ENCODE data around the gene CCDC80. TPM values are rescaled to one million over a fixed set of nuclear protein-coding genes. Genes with fewer than 3 reads are reported as not detected.

Gene CCDC80
- total RNA-seq, 1 experiment from 2014 or later = 288 TPM

DNA sequence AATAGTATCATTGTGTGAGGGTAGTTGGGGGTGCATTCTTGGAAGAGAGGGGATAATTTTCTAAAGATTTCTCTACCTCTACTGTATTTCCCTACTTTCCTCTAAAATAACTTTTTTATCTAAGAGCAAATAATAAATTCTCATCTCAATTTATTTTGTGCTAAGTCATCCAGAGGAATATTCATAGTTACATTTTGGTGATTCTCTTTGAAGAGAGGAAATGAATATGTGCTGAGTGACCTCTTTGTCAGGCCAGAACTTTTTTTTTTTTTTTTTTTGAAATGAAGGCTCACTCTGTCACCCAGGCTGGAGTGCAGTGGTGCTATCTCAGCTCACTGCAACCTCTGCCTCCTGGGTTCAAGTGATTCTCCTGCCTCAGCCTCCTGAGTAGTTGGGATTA lies 15.1 kb upstream of the CCDC80 start:
- no peak for DNase-seq (ENCODE audit: low read depth)

DNA sequence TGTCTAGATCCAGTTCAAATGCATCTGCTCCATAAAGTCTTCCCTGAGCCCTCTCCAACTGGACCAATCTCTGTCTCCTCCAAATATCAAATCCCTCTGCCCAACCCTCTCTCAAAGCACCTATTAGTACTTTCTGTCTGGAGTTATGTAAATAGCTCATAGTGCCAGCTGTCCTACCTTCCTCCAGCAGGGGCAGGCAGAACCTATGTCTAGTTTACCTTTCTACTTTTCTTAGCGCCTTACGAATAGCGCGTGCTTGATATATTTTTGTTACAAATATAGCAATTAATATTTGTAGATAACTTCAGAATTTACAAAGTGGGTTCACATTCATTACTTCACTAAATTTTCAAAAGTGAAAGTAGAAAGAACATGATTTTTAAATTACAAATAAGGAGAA lies 14.0 kb upstream of the CCDC80 start:
- DNase-seq (ENCODE audit: low read depth) = peak; percentile 46

DNA sequence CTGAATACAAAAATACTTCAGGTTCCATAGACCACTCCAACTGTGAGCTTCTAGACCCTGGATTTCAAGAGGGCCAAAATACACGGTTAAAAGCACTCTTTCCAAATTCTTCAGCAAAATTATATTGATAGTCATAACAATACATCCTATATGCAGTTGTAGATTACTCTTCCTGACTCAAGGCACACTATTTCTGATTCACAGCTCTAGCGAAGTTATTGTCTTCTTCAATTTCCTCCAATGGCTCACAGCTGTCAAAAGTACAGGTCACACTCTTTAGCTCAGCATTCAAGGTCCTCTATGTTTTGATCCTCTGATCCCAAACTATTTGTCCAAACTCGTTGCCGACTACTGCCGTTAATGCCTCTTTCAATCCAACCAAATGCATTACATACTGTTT lies 13.5 kb upstream of the CCDC80 start:
- peak; percentile 33 for DNase-seq (ENCODE audit: low read depth)

DNA sequence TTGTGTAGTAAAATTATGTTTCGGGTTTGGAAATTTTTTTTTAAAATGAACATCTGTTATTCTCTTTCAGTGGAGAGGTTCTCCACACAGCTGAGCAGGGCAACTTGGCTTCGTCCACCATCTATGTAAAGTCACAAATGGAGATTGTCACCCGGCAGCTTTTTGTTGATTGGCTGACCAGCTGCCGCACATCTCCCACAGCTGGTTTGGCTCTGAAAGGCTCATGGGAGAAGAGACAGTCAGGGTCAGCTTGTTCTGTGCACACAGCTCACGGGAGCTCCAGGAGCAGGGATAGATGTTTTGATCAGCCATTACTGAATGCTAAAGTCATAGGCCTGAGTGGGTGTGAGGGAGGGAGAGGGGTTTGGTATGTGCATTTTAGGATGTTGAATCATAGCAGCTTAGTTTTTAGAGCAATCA lies 12.9 kb upstream of the CCDC80 start:
- DNase-seq (ENCODE audit: low read depth) = peak; percentile 87

DNA sequence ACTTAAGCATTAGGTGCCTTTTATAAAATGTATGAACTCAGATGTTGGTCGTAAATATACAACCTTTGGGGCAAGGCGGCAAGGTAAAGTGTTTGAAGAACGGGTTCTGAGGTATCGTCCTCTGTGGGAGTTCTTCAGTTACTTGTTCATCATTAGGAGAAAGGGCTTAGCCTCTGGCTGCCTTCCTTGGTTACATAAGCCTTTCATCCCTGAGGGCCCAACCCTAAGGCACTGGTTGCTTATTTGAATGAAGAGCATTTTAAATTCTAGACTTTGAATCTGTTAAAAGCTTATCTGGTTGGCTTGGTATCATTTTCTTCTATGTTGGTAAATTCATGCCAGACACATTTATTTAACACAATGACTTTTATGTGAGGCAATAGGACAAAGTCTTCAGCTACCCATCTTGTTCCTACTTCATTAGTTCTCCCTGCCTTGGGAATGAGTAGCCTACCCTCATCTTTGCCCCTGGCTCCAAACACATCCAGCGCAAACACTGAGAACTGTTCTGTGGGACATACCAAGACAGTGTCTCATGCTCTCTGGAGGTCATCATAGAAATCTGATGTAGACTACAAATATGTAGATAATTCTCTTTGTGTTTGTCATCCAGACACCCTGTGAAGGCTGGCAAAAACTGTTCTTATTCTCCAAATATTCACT lies 12.4 kb upstream of the CCDC80 start:
- DNase-seq (ENCODE audit: low read depth) = peak; percentile 99

DNA sequence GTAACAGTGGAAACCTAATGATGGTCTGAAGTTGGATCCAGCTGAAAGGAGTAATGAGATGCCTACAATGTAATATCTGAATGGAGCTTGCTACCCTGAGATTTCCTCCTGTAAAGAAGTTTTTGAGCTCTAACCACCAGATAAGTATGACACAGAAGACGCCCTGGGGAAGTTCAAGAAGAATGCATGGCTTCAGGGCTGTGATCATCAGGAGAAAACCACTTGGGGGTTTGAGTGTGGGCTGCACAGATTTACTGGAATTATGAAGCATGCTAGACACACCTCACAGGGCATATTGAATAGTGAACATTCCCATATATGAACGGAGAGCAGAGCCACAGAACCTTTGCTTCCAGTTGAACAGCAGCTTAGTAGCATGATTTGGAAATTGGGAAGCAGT lies 10.6 kb upstream of the CCDC80 start:
- DNase-seq (ENCODE audit: low read depth) = peak; percentile 91

DNA sequence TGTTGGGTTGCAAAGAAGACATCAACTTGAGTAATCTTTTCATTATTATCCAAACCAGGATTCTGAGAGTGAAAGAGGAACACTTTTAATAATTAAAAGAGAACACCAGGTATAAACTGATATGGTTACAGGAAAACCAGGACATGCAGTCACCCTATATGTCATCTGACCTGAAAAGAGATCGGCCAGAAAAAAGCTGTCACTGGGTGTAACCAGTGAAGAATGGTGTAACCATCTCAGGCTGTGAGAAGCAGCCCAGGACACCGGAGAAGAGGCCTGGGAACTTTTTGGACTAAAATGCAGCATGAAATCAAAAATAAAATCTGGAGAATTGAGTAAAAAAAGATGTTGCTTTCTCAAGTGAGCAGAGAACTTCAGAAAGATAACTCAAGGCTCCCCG lies 10.1 kb upstream of the CCDC80 start:
- no peak for DNase-seq (ENCODE audit: low read depth)

DNA sequence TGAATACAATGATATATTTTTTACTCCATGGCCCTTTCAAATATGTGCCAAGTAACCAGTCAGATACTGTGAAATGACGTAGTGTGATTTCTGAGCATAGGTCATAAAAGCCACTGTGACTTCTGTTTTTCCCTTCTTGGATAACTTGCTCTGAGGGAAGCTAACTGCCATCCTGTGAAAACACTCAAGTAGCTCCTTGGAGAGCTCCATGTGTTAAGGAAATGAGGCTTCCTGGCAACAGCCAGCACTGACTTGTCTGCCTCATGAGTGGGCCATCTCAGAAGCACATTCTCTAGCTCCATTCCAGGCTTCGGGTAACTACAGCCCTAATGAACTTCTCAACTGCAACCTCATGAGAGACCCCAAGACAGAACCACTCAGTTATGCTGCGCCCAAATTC lies 9.5 kb upstream of the CCDC80 start:
- DNase-seq (ENCODE audit: low read depth) = peak; percentile 54

DNA sequence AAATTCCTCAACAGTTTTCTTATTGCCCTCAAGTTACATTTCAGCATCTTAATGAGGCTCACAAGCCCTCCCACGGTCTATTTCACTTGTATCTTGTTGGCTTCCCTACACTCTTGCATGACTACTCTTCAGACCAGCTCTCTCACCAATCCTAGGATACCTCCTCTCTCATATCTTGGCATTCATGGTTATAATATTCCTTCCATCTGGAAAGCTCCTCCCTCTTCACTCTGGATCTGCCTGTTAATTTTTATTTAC lies 8.5 kb upstream of the CCDC80 start:
- peak; percentile 94 for DNase-seq (ENCODE audit: low read depth)

DNA sequence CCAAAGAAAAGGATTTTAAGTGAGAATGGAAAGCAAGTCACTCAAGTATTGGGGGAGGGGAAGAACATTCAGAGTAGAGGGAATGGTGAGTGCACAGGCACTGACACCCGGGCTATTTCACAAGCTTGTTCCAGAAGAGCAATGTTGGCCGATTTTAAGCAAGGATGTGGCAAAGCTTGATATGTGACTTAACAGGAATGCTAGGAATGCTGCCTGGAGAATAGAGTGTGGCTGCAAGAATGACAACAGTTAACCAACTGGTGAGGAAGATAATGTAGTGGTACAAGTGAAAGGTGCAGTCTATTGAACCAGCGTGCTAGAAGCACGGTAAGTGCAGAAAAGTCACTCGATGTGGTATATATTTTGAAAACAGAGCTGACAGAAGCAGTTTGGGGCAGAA lies 6.2 kb upstream of the CCDC80 start:
- DNase-seq (ENCODE audit: low read depth) = peak; percentile 98

DNA sequence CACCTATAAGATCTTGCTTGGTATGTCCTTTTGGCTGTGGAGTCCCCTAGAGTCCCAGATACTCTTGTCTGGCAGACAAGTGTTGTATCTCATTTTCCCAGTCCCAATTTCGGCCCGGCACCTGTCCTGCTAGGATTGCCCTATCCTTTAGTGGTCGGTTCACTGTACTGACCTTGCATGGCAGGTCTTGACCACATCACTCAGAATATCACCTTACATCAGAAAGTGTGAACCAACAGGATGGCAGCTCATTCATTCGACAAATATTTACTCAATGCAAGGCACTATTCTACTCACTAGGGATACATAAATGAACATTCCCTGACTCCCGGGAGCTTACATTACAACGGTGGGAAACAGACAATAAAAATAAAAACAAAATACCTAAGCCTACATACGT lies 5.7 kb upstream of the CCDC80 start:
- DNase-seq (ENCODE audit: low read depth) = peak; percentile 48

DNA sequence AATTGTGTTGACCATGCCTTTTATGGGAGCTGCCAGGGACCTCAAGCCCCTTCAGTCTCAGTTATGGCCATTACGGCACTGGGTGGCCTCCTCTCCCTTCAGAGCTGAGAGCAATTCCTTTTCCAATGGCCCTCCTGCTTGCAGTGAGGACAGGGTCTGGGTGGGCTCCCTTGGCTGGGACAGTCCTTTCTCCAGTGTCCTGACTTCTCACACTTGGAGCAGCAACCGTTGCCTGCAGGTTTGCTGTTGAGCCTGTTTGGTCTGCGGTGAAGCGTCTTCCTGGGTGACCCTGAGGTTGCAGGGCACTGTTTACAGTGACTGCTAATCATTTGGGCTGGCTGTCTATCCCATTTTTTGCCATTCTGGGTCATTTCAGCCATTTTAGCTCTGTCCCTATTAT lies 3.5 kb upstream of the CCDC80 start:
- no peak for DNase-seq (ENCODE audit: low read depth)

DNA sequence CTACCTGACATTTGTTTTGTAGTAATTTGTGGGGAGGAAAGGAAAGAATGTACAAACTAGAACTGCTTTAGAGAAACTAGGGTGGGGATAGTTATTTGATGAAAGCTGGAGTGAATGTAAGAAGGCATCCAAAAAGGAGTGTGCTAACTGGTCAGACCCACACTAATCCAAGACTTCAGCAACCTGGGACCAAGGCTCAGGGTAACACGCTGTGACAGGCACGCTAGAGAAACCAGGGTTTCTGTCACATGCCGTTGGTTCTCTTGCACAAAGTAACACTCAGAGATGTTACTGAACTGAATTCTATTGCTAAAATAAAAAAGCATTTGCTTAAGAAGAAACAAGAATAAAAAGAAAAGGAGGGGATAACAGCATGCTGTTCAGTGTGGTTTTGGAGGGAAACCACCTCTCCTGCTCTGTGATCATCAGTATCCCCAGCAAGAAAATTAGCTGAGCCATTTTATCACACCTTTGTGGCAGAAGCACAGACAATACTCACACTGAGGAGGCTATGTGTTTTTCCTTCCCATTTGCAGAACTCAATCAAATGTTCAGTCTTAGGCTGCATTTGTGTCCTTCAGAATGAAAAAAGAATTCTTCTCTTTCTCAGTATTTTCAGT lies 2.8 kb upstream of the CCDC80 start:
- DNase-seq (ENCODE audit: low read depth) = no peak

DNA sequence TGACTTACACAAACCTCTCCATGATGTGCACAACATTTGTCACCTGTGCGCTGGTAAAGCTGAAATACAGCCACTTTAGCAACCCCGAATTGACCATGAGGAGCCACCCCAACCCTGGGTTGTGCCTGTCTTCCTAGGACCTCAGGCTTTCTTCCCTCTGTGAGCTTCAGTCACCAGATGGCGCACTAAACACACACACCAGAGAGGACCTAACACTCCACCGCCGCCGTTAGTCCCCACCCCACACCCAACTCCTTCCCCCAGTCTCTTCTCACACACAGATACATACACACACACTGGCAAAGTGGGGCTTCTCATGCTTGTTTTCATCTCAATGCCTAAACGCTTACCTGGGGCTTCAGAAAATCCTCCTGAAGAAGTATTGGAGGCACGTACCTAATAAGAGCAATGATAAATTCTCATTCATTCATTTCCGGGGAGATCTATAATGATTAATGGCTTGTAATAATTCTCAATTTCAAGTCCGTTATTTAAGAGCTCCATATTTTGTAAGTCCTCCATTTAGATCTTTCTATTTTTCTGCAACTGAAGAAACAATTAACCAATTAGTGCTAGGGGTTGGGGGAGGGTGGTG lies 2.1 kb upstream of the CCDC80 start:
- DNase-seq (ENCODE audit: low read depth) = peak; percentile 95

DNA sequence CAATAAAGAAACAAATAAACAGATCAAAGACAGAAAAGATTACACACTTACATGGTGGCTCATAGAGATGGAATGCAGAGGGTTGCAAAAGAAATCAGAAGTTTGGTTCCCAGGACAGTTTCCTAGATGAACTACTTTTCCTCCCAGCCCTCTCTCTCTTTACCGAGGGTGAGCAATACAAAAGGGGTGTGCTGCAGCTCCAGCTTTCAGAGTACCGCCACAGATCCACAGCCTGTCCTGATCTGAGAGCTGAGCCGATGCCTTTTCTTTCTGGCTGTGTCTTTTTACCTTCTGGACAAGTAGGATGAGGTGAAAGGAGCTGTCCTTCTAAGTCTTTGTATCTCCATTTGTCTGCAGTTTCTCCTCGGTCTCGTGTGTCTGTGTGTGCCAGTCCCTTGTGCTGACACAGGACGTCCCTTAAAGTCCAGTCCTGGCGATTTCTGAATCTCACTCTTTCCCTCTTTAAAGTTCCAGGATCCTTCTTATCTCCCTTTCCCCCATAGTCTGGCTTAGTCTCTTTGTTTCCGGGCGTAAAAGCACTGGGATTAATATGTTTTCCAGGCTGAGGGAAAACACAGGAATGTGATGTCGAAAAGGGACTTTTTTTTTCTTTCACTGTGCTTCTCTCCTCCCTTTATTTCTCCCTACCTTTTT lies 540 bp downstream of the CCDC80 start:
- DNase-seq (ENCODE audit: low read depth) = peak; percentile 92

DNA sequence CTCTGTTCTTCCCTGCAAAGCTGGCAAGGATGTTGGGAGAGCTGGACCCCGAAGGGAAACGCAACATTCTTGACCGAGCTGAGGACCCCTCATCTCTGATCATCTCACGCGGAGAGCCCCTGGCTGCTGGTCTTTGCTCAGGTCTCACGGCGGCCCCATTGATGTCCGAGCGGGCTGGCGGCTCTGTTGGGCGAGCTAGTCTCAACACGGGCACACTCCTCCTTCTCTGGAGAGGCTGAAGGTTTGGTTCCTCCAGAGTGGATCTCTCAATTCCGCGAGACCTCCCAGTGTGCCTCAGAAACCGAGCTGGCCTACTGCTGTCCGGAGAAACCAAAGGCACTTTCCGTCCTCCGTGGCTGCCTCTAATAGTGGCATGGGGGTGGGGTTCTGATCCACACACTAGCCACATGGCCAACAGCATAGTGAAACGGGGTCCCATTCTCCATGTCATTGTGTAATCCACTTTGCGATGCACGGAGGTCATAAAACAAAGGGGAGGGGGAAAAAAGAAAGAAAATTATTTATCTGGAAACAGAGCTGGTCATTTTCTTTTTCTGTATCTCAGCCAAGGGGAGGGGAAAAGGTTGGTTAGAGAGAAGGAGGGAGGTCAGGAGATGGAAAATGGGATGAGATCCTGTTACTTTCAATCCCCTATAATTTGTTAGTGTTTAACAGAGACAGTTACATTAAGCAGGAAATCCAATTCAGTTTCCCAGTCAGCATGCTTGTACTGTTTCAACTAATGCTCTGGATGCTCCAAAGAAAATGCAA lies 1.3 kb downstream of the CCDC80 start:
- DNase-seq (ENCODE audit: low read depth) = no peak

DNA sequence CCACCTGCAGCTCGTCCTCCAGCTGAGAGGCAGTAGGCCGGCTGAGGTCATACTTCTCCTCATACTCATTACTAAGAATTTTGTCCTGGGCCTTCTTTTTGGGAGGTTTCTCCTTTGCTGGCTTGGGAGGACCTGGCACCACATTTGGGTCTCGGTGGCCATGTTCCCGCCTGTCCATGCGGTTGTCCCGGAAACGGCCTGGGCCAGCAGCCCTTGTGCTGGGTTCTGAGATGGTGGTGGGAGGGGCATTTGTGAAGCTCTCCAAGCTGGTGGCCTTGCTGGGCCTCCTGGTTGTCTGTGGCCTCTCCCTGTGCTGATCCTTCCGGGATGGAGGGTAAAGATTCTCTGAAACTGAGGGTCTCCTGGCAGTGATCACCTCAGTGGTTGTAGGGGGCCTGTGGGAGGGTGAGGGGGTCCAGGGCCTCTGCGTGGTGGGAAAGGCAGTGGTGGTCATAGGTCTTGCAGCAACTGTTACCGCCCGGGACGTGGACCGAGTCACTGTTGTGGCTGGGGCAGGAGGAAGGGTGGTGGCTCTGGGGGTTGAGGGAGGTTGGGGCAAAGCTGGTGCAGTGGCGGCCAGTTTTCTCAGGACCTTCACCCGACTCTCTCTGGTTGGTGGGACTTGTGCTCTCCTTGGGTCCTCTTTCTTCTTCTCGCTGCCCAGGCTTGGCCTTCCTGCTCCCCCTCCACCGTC lies 2.5 kb downstream of the CCDC80 start:
- DNase-seq (ENCODE audit: low read depth) = no peak

DNA sequence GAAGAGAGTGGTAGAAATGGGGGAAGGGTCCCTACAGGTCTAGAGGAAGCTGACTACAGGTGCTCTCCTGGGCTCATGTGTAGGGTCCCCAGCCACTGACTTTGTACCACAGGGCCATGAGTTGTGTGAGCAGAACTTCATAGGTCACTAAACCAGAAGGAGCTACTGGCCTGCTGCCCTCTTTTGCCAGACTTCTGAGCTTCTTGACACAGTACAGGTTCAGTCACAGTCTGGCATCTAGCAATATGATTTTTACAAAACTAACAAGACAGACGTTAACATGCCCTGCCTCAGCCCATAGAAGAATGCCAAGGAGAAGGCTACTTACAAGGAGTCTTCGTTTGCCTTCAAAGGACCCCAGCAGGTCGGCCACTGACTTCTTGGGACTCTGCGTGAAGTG lies 3.2 kb downstream of the CCDC80 start:
- peak; percentile 57 for DNase-seq (ENCODE audit: low read depth)

DNA sequence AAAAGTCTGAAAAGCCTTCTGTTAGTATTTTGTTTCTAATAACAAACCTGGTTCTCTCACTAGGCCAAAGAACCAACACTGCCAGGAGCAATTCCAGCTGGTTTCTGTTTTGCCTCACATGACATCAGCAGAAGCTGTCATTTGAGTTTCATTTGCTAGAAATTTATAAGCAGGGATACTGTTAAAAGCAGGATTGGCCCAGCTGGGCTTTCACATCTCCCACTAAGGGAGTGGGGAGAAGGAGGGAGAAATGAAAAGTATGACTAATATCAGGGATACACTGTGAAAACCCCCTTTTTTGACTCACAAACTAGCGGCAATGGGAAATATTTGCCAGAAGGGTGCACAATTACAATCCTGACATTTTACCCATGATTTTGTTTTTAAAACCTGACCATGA lies 5.3 kb downstream of the CCDC80 start:
- peak; percentile 97 for DNase-seq (ENCODE audit: low read depth)

DNA sequence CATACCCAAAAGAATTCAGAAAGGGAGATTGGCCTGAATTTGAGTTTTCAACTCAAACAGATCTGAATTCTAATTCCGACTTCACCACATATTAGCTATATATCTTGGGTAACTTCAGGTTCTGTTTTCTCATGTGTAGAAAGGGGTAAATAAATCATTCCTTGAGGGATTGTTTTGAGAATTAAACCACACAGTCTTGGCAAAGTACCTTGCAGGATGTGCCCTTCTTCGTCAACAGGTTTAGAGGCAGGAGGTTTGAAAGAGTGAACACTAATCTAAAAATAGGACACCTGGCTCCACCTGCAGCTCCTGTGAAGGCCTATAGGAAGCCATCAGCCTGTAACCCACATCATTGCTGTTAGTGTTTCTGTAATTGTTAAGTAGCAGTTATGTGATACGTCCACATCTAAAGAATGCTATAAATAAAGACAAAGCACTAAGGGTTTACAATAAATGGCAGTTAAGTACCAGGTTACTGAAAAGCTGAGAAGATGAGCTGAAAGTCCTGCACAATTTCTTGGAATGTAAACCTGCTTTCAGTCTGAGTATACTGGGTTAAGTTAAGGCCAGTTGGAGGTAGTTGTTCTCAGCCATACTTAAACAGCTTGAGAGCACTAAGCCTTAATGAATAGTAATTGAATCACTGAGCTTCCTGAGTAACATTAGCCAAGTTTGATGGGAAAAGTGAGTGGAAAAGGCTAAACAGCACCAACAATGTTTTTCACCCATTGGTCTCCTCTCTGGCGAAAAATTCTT lies 6.0 kb downstream of the CCDC80 start:
- DNase-seq (ENCODE audit: low read depth) = peak; percentile 89

DNA sequence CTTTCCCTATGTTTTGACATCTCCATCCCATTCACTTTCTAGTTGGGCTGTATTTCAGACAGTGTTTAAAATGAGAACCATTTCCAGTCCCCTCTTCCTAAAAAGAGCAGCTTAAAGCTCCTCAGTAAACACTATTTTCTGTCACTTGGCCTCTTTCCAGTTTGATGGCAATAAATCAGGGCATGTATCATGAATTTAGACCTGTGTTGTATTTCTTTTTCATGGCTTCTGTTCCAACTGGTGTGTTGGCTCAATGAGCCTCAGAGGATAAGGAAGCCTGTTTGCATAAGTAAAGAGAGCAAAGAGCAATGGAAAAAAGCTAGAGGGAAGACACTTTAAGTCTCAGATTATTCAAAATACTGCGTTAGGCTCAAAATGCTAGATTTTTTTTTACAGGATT lies 7.2 kb downstream of the CCDC80 start:
- DNase-seq (ENCODE audit: low read depth) = peak; percentile 81
